Smooth muscle cell (in vitro differentiated cells): Measurements from ENCODE around the gene BIN1. TPM values are rescaled to one million over a fixed set of nuclear protein-coding genes. Genes with fewer than 3 reads are reported as not detected.

ENCODE experiments used
- DNase-seq: peaks from one replicate; lab custom pipeline; 2025; ENCODE audit not compliant: unreplicated experiment; lab: John Stamatoyannopoulos, UW
- H2AFZ ChIP-seq: fragments of 200-600 bp; sonication (generic); 2 replicates; pipeline ENCODE4 v1.6.0; 2016; ENCODE audit warnings: antibody characterized with exemption, low read depth, mild to moderate bottlenecking
- H3F3A ChIP-seq: fragments of 200-600 bp; sonication (generic); 2 replicates; pipeline ENCODE4 v1.6.0; 2017; ENCODE audit warnings: antibody characterized with exemption, low read depth
- H3K27ac ChIP-seq: fragments of 200-600 bp; sonication (generic); 2 replicates; pipeline ENCODE4 v1.5.1; 2016; ENCODE audit warnings: low read depth, mild to moderate bottlenecking
- H3K27me3 ChIP-seq: fragments of 200-600 bp; sonication (generic); 2 replicates; pipeline ENCODE4 v1.6.1; 2016; ENCODE audit warnings: low read depth, mild to moderate bottlenecking
- H3K36me3 ChIP-seq: fragments of 200-600 bp; sonication (generic); 2 replicates; pipeline ENCODE4 v1.5.1; 2016; ENCODE audit warnings: low read depth
- H3K4me1 ChIP-seq: fragments of 200-600 bp; sonication (generic); 2 replicates; pipeline ENCODE4 v1.5.1; 2016; ENCODE audit warnings: low read depth
- H3K4me2 ChIP-seq: fragments of 200-600 bp; sonication (generic); 2 replicates; pipeline ENCODE4 v1.6.0; 2016; ENCODE audit warnings: mild to moderate bottlenecking
- H3K4me3 ChIP-seq: fragments of 200-600 bp; sonication (generic); 2 replicates; pipeline ENCODE4 v1.5.1; 2016; ENCODE audit warnings: mild to moderate bottlenecking
- H3K79me2 ChIP-seq: fragments of 200-600 bp; sonication (generic); 2 replicates; pipeline ENCODE4 v1.6.0; 2016; ENCODE audit warnings: low read depth, mild to moderate bottlenecking
- H3K9ac ChIP-seq: fragments of 200-600 bp; sonication (generic); 2 replicates; pipeline ENCODE4 v1.6.0; 2016; ENCODE audit warnings: low read depth
- H3K9me3 ChIP-seq: fragments of 200-600 bp; sonication (generic); replicated peaks from 2 replicates; pipeline ENCODE4 v1.5.1; 2016; ENCODE audit warnings: low read depth
- H4K20me1 ChIP-seq: fragments of 200-600 bp; sonication (generic); 2 replicates; pipeline ENCODE4 v1.6.0; 2016; ENCODE audit warnings: low read depth
- WGBS: methylation state at CpG from one replicate; pipeline ENCODE4 v1.1.7; 2016; ENCODE audit warnings: low lambda C conversion rate; 5-methylcytosine and 5-hydroxymethylcytosine counted together
- polyA plus RNA-seq: library from polyadenylated mRNA; unstranded; fragments of >200 nt; fragmentation: Nextera tagmentation; extraction: Ambion mirVana; gene quantifications from 2 replicates; pipeline ENCODE4 v1.2.1, GENCODE V29; 2016
- total RNA-seq: library from RNA; depleted of rRNA; stranded (reverse); fragments of >200 nt; gene quantifications from 2 replicates; pipeline ENCODE4 v1.2.3, GENCODE V29; 2014
- TF ChIP-seq, protein P1 (sequence below): fragments of 200-600 bp; sonication (generic); IDR thresholded peaks from 2 replicates; pipeline ENCODE4 v1.5.1; 2017; ENCODE audit warnings: borderline replicate concordance, mild to moderate bottlenecking, antibody characterized with exemption; ENCODE audit not compliant: insufficient read depth, poor library complexity, severe bottlenecking

Gene BIN1
- total and polyA plus RNA-seq, 2 experiments from 2014 or later, result 25.4 to 32.4 TPM

DNA sequence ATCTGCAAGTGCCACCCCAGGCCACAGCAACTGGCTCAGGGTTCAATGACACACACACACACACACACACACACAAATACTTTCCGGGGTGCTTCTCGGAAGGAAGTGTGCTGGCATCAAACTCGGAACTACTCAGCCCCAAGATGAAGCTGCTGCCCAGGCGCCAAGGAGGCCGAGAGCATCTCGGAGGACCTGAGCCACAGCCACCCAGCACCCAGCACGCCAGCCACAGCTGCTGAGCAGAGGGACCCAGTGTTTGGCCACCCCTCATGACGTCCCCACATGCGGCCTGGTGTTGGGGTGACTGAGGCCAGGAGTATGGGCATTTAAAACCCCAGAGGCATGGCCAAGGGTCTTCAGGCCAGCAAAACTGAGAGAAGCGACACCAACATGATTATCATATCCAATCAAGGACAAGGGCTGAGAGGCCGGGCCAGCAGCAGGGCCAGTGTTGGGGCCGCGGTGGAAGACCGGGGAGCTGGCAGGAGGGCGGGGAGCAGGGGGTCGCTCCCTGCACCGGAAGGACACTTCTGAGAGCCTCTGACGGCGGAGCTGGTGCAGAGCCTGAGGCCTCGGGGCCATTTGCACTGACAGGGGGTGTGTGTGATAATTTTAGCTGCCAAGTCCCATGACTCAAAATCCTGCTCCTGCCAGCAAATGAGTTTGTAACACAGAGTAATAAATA is 61.8 kb downstream of the BIN1 start:
- Histone ChIP-seq H4K20me1 (no peaks in the 10 kb centered on the region), H3K9ac (no peak overlapping the region), H3K4me2 (no peak overlapping the region), H3K36me3 (no peaks in the 10 kb centered on the region), H3K79me2 (no peaks in the 10 kb centered on the region), H3K27ac (no peak overlapping the region), H2AFZ (no peak overlapping the region), H3K9me3 (no peaks in the 10 kb centered on the region), H3K27me3 (no peaks in the 10 kb centered on the region), H3K4me1 (no peaks in the 10 kb centered on the region), H3K4me3 (no peak overlapping the region), H3F3A (no peaks in the 10 kb centered on the region)
- TF ChIP-seq, protein P1, sequence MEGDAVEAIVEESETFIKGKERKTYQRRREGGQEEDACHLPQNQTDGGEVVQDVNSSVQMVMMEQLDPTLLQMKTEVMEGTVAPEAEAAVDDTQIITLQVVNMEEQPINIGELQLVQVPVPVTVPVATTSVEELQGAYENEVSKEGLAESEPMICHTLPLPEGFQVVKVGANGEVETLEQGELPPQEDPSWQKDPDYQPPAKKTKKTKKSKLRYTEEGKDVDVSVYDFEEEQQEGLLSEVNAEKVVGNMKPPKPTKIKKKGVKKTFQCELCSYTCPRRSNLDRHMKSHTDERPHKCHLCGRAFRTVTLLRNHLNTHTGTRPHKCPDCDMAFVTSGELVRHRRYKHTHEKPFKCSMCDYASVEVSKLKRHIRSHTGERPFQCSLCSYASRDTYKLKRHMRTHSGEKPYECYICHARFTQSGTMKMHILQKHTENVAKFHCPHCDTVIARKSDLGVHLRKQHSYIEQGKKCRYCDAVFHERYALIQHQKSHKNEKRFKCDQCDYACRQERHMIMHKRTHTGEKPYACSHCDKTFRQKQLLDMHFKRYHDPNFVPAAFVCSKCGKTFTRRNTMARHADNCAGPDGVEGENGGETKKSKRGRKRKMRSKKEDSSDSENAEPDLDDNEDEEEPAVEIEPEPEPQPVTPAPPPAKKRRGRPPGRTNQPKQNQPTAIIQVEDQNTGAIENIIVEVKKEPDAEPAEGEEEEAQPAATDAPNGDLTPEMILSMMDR, result no peak
- WGBS, result 98% methylated on average over 20 of the region's 20 CpGs
- no peak for DNase-seq

DNA sequence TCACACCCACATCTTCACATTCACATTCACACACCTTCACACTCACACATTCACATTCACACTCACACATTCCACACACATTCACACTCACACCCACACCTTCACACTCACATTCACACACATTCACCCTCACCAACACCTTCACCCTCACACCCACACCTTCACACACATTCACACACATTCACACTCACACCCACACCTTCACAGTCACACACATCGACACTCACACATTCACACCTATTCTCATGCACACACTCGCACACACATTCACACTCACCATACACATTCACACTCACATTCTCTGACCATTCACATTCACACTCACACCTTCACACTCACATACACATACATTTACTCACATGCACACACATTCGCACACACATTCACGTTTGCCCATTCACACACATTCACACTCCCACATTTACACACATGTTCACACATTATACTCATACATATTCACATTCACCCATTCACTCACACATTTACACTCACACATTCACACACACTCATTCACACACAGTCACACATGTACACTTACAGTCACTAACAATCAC is 62.7 kb downstream of the BIN1 start:
- Histone ChIP-seq H3K9me3 (no peaks in the 10 kb centered on the region), H3K79me2 (no peaks in the 10 kb centered on the region), H3K27ac (no peak overlapping the region), H3K9ac (no peak overlapping the region), H3K36me3 (no peaks in the 10 kb centered on the region), H3K4me2 (no peak overlapping the region), H3F3A (no peaks in the 10 kb centered on the region), H4K20me1 (no peaks in the 10 kb centered on the region), H2AFZ (no peak overlapping the region), H3K4me3 (no peak overlapping the region), H3K27me3 (no peaks in the 10 kb centered on the region), H3K4me1 (no peaks in the 10 kb centered on the region)
- 96% methylated on average over 4 of the region's 4 CpGs for WGBS
- DNase-seq, result no peak
- TF ChIP-seq, protein P1, result no peak

DNA sequence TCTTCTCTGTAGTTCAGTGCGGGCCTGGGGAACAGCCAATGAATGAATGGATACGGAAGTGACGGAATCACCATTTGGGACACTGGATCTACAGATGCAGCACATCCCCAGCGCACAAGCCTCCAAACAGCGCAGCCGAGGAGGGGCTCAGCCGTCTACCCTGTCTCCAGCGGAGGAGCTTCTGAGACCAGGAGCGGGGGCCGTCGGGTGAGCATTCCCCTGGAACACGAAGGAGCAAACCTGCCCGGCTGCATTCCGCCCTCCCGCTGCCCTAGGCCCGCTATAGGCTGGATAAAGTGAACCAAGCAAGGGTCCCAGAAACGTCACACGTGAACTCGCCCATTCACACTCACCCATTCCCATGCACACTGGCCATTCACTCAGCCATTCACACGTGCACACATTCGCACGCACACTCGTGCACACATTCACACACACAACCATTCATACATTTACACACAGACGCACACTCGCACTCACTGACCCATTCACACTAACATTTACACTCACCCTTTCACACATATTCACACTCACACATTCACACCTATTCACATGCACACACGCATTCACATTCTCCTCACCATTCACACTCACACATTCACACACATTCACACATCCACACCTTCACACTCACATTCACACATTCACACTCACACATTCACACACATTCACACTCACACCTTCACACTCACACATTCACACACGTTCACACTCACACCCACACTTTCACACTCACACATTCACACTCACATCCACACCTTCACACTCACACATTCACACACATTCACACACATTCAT is 63.4 kb downstream of the BIN1 start:
- Histone ChIP-seq H2AFZ (no peak overlapping the region), H4K20me1 (no peaks in the 10 kb centered on the region), H3K27ac (no peak overlapping the region), H3K79me2 (no peaks in the 10 kb centered on the region), H3F3A (no peaks in the 10 kb centered on the region), H3K27me3 (no peaks in the 10 kb centered on the region), H3K4me3 (no peak overlapping the region), H3K4me1 (no peaks in the 10 kb centered on the region), H3K36me3 (no peaks in the 10 kb centered on the region), H3K9me3 (no peaks in the 10 kb centered on the region), H3K9ac (no peak overlapping the region), H3K4me2 (no peak overlapping the region)
- TF ChIP-seq, protein P1, result no peak
- DNase-seq, result no peak
- WGBS, result 75% methylated on average over 27 of the region's 27 CpGs
